Esophagus (tissue), 2 donors: Measurements from ENCODE around the gene UGT2A3. TPM values are rescaled to one million over a fixed set of nuclear protein-coding genes. Genes with fewer than 3 reads are reported as not detected.
"Not testable (repeated sequence)": the region's sequence is repeated elsewhere in the genome, so short reads cannot be mapped to it uniquely, and the experiment has no call there.

Experiments
- H3K27ac ChIP-seq, 2 donors: one replicate each; pipeline ENCODE4 v1.5.1; 2013; ENCODE audit warnings: low read depth in 2 of 2, mild to moderate bottlenecking in 2 of 2, inconsistent platforms in 1 of 2, low read length in 1 of 2, moderate library complexity in 1 of 2
- H3K27me3 ChIP-seq, 2 donors: one replicate each; pipeline ENCODE4 v1.6.1; 2013; ENCODE audit warnings: low read length in 2 of 2, control low read depth in 1 of 2, mild to moderate bottlenecking in 1 of 2; ENCODE audit not compliant: insufficient read depth in 2 of 2, control insufficient read depth in 1 of 2
- H3K36me3 ChIP-seq, 2 donors: one replicate each; pipeline ENCODE4 v1.6.1; 2013; ENCODE audit warnings: low read length in 1 of 2; ENCODE audit not compliant: control insufficient read depth in 2 of 2, insufficient read depth in 2 of 2
- H3K4me1 ChIP-seq, 2 donors: one replicate each; pipeline ENCODE4 v1.6.1; 2013; ENCODE audit warnings: low read length in 1 of 2; ENCODE audit not compliant: control insufficient read depth in 2 of 2, insufficient read depth in 2 of 2
- H3K4me3 ChIP-seq, 2 donors: one replicate each; pipeline ENCODE4 v1.5.1; 2013; ENCODE audit warnings: low read length in 2 of 2, mild to moderate bottlenecking in 2 of 2, low read depth in 1 of 2, moderate library complexity in 1 of 2
- H3K9me3 ChIP-seq, 2 donors: one replicate each; pipeline ENCODE4 v1.6.1; 2013; ENCODE audit warnings: mild to moderate bottlenecking in 2 of 2, low read depth in 1 of 2, low read length in 1 of 2, moderate library complexity in 1 of 2; ENCODE audit not compliant: control insufficient read depth in 2 of 2, insufficient read depth in 1 of 2
- WGBS, 2 donors: extraction: QIAGEN DNeasy Blood & Tissue Kit; methylation state at CpG; one replicate each; pipeline ENCODE4 v1.1.7; 2013; 5-methylcytosine and 5-hydroxymethylcytosine counted together
- polyA plus RNA-seq, 2 donors: library from polyadenylated mRNA; stranded (reverse); fragments of 200-250 nt; gene quantifications; one replicate each; pipeline ENCODE4 v1.2.3, GENCODE V29; 2013
- donor health status: healthy with polysubstance abuse.
- donor health status: Bipolar disorder and iron deficiency.

UGT2A3 gene
- polyA plus RNA-seq, 2 donors, result not detected

- WGBS, 2 donors, result 80% methylated on average over 2 of the region's 2 CpGs
- H3K4me1 ChIP-seq, H3K36me3 ChIP-seq, H3K27me3 ChIP-seq, H3K27ac ChIP-seq, H3K4me3 ChIP-seq, H3K9me3 ChIP-seq: not testable (repeated sequence)
Measured at GRCh38 chr4:68959085-68959484, 7.5 kb upstream of the UGT2A3 start.

DNA sequence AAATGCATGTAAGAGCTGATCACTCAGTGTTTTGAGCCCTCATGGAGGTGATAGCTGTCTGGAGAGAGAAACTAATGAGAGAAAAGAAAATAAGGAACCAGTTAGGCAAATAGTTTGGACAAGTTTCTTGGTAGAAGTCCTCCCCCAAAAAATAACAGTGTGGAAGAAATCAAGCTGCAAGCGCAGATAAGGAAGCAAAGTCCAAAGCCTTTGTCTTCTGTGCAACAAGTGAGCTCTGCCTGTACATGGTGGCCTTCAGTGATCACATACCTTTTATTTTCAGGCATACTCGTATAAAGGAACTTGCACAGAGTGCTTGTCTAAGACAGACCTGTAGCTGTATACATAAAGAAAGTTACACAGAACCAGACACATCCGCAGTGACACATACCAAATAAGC is 2.5 kb upstream of the UGT2A3 start:
- H3K27ac ChIP-seq, result no peak overlapping the region
- no peaks in the 10 kb centered on the region for H3K4me1 ChIP-seq
- no peaks in the 10 kb centered on the region for H3K27me3 ChIP-seq
- H3K4me3 ChIP-seq, result no peak overlapping the region
- no peaks in the 10 kb centered on the region for H3K36me3 ChIP-seq
- WGBS, 2 donors, result 71 to 78% methylated on average over 3 of the region's 3 CpGs
- H3K9me3 ChIP-seq, result no peaks in the 10 kb centered on the region

DNA sequence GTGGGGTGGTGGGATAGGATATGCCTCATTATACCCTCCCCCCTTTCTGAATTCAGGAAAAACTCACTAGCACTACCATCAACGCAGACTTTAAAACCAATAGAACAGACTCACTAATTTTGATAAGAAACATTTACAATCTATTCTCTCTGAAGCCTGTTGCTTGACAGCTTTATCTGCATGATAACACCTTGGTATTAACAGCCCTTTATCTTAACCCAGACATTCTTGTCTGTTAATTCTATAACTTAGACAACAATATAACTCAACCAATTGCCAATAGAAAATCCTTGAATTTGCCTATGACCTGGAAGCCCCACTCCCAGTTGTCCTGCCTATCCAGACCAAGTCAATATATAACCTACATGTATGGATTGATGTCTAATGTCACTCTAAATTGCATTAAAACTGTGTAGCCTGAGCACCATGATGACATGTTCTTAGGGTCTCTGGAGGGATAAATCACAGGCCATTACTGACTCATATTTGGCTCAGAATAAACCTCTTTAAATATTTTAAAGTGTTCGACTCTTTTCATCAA is 1.5 kb upstream of the UGT2A3 start:
- Histone ChIP-seq H3K27ac (no peak overlapping the region), H3K27me3 (no peaks in the 10 kb centered on the region), H3K4me3 (no peak overlapping the region), H3K9me3 (no peaks in the 10 kb centered on the region), H3K4me1 (no peaks in the 10 kb centered on the region), H3K36me3 (no peaks in the 10 kb centered on the region)
- WGBS, 2 donors, result 45 to 53% methylated on average over 2 of the region's 2 CpGs

GRCh38 chr4:68951806-68952585 is 392 bp upstream of the UGT2A3 start:
- no peak overlapping the region for H3K27ac ChIP-seq
- no peaks in the 10 kb centered on the region for H3K4me1 ChIP-seq
- no peaks in the 10 kb centered on the region for H3K9me3 ChIP-seq
- WGBS, 2 donors, result 29 to 33% methylated on average over 2 of the region's 2 CpGs
- no peak overlapping the region for H3K4me3 ChIP-seq
- H3K27me3 ChIP-seq, result no peaks in the 10 kb centered on the region
- H3K36me3 ChIP-seq, result no peaks in the 10 kb centered on the region

GRCh38 chr4:68950033-68950432 is 1.6 kb downstream of the UGT2A3 start:
- WGBS, 2 donors, result 70 to 82% methylated on average over 2 of the region's 2 CpGs
- Histone ChIP-seq H3K27me3 (no peaks in the 10 kb centered on the region), H3K9me3 (no peaks in the 10 kb centered on the region), H3K36me3 (no peaks in the 10 kb centered on the region), H3K4me3 (no peak overlapping the region), H3K27ac (no peak overlapping the region), H3K4me1 (no peaks in the 10 kb centered on the region)

DNA sequence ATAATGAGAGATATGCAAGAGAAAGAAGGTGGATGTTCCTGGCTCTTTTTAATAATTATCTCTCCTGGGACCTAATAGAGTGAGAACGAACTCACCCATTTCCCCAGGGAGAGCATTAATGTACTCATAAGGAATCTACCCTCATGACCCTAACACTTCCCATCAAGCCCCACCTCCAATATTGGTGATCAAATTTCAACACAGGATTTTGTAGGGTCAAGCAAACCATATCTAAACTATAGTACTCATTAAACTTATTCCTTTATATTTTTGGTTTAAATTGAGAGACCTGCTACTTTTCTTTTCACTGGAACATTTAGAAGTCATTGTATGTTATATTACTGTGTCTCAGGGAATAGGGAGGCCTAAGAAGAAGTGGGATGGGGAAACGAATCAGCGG is 2.6 kb downstream of the UGT2A3 start:
- no peaks in the 10 kb centered on the region for H3K27me3 ChIP-seq
- no peaks in the 10 kb centered on the region for H3K4me1 ChIP-seq
- no peak overlapping the region for H3K27ac ChIP-seq
- no peaks in the 10 kb centered on the region for H3K36me3 ChIP-seq
- 82 to 83% methylated on average over 3 of the region's 3 CpGs for WGBS, 2 donors
- H3K4me3 ChIP-seq, result no peak overlapping the region
- no peaks in the 10 kb centered on the region for H3K9me3 ChIP-seq

GRCh38 chr4:68948044-68948743 is 3.4 kb downstream of the UGT2A3 start:
- H3K4me3 ChIP-seq, result no peak overlapping the region
- no peaks in the 10 kb centered on the region for H3K9me3 ChIP-seq
- H3K4me1 ChIP-seq, result no peaks in the 10 kb centered on the region
- WGBS, 2 donors, result 84 to 98% methylated on average over 2 of the region's 2 CpGs
- no peak overlapping the region for H3K27ac ChIP-seq
- H3K27me3 ChIP-seq, result no peaks in the 10 kb centered on the region
- no peaks in the 10 kb centered on the region for H3K36me3 ChIP-seq

GRCh38 chr4:68929076-68929737 is 22.4 kb downstream of the UGT2A3 start:
- 62 to 63% methylated on average over 3 of the region's 3 CpGs for WGBS, 2 donors
- no peaks in the 10 kb centered on the region for H3K9me3 ChIP-seq
- no peak overlapping the region for H3K4me3 ChIP-seq
- H3K27ac ChIP-seq, result no peak overlapping the region
- no peaks in the 10 kb centered on the region for H3K36me3 ChIP-seq
- H3K4me1 ChIP-seq, result no peaks in the 10 kb centered on the region
- H3K27me3 ChIP-seq, result no peaks in the 10 kb centered on the region

GRCh38 chr4:68927165-68927564 is 24.4 kb downstream of the UGT2A3 start:
- no peaks in the 10 kb centered on the region for H3K36me3 ChIP-seq
- H3K27me3 ChIP-seq, result no peaks in the 10 kb centered on the region
- H3K27ac ChIP-seq, result no peak overlapping the region
- H3K4me3 ChIP-seq, result no peak overlapping the region
- WGBS, 2 donors, result 68 to 73% methylated on average over 3 of the region's 3 CpGs
- H3K4me1 ChIP-seq, result no peaks in the 10 kb centered on the region
- H3K9me3 ChIP-seq, result no peaks in the 10 kb centered on the region
